ENCODE results near the gene GRIA4. TPM values are rescaled to one million over a fixed set of nuclear protein-coding genes. Genes with fewer than 3 reads are reported as not detected.

Gene GRIA4
- total and polyA plus RNA-seq, 2 of the 13 experiments (the other 11 are each of a cell fraction or from before 2014, with no cell fraction given): not detected

DNA sequence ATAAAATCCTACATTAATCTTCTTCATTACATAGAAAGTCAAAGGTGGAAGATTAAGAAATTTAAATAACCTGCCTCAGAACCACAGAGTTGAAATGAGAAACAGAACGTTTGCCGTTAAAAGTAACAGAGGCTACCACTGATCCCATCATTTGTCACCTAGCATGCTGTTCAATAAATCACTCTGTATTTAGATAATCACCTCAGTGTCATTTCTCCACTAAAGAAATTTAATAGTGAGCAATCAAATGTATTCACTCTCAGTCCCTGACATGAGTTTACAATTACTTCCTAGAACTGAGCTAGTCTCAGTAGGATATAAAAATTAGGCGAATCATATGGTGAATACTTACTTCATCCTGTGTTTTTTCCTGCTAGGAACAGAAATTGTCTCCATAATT lies 242.5 kb downstream of the GRIA4 start:
- no peaks in the 10 kb centered on the region for H4K20me1 ChIP-seq (ENCODE audit: insufficient read depth, low read length)
- H3K79me2 ChIP-seq (ENCODE audit: insufficient read depth, low read length): no peaks in the 10 kb centered on the region
- BruUV-seq (replicated peaks): no TSS peak
- DNase-seq (ENCODE audit: low spot score) (no peak), FAIRE-seq (no peak), ATAC-seq (no peak)
- no peaks in the 10 kb centered on the region for H3K36me3 ChIP-seq (replicated peaks in 1 of 2; ENCODE audit: control insufficient read depth in 1 of 2, insufficient read depth in 2 of 2, low read length in 2 of 2)
- no peaks in the 10 kb centered on the region for H3K9me3 ChIP-seq (ENCODE audit: low read length)
- CTCF ChIA-PET (ENCODE audit: low intra/inter-chr PET ratio, low total read pairs): no interaction called here
- no peak overlapping the region for H3K4me3 ChIP-seq (replicated peaks in 1 of 3; ENCODE audit: insufficient read depth in 1 of 3, low read depth in 2 of 3, low read length in 3 of 3)
- POLR2A ChIA-PET: no interaction called here
- in situ Hi-C loops (cut with HindIII; ENCODE audit: extremely low pct_ligation_motif_present, low pct_unique_long_range_greater_than_20kb): no loop called here
- WGBS (ENCODE audit: low lambda C conversion rate): 4% methylated on average over 3 of the region's 3 CpGs
- H3K4me1 ChIP-seq (ENCODE audit: insufficient read depth, low read length): no peaks in the 10 kb centered on the region
- no peak overlapping the region for H3K4me2 ChIP-seq (ENCODE audit: low read depth, low read length)
- no peak overlapping the region for H3K27ac ChIP-seq (ENCODE audit: extremely low read length, insufficient read depth, low read length)
- H3K9ac ChIP-seq (ENCODE audit: insufficient read depth, low read depth, low read length): no peak overlapping the region
- intact Hi-C loops (cut with micrococcal nuclease; ENCODE audit: unreplicated experiment): no loop called here
- no peak for TF ChIP-seq UBTF (CRISPR knock-in tag; IDR thresholded peaks at IDR 0.05)
- TF ChIP-seq HMGXB3 (CRISPR knock-in tag; IDR thresholded peaks at IDR 0.05; ENCODE audit: borderline replicate concordance): no peak
- TF ChIP-seq ZNF451 (CRISPR knock-in tag; IDR thresholded peaks at IDR 0.05): no peak
- no peak for TF ChIP-seq ZNF503 (CRISPR knock-in tag; IDR thresholded peaks at IDR 0.05)
- no peak for TF ChIP-seq DPF2 (CRISPR knock-in tag; IDR thresholded peaks at IDR 0.05; ENCODE audit: borderline replicate concordance, low read depth)
- TF ChIP-seq SRY (CRISPR knock-in tag; IDR thresholded peaks at IDR 0.05): no peak
- no peak for TF ChIP-seq AGO2 (optimal IDR thresholded peaks at IDR 0.05; ENCODE audit: low read depth, low read length)
- TF ChIP-seq SAFB2 (CRISPR knock-in tag; IDR thresholded peaks at IDR 0.05; ENCODE audit: borderline replicate concordance, low read depth): no peak
- no peak for TF ChIP-seq ZNF296 (CRISPR knock-in tag; conservative IDR thresholded peaks at IDR 0.05)
- TF ChIP-seq, protein P1, sequence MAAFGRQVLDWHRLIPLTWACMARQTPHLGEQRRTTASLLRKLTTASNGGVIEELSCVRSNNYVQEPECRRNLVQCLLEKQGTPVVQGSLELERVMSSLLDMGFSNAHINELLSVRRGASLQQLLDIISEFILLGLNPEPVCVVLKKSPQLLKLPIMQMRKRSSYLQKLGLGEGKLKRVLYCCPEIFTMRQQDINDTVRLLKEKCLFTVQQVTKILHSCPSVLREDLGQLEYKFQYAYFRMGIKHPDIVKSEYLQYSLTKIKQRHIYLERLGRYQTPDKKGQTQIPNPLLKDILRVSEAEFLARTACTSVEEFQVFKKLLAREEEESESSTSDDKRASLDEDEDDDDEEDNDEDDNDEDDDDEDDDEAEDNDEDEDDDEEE (CRISPR knock-in tag; IDR thresholded peaks at IDR 0.05): no peak
- TF ChIP-seq YEATS4 (CRISPR knock-in tag; IDR thresholded peaks at IDR 0.05; ENCODE audit: borderline replicate concordance): no peak
- no peak overlapping the region for H2AFZ ChIP-seq (ENCODE audit: low read length)
- H3K27me3 ChIP-seq (ENCODE audit: control insufficient read depth in 1 of 2, insufficient read depth in 2 of 2, low read length in 2 of 2): no peaks in the 10 kb centered on the region
